Sigmoid colon (tissue), 7 donors: ENCODE measurements around the gene TTYH3. TPM values are rescaled to one million over a fixed set of nuclear protein-coding genes. Genes with fewer than 3 reads are reported as not detected.

ENCODE experiments used
- DNase-seq: peaks from one replicate; pipeline ENCODE4 v3.0.0-alpha.2; 2019
- H3K27ac ChIP-seq, 4 donors: fragments of 200-600 bp; sonication (generic); one replicate each; pipeline ENCODE4 v1.5.1; 2016 to 2019; ENCODE audit warnings: mild to moderate bottlenecking in 1 of 4
- H3K27me3 ChIP-seq, 3 donors: fragments of 200-600 bp; sonication (generic); one replicate each; pipeline ENCODE4 v1.5.1; 2019; ENCODE audit warnings: mild to moderate bottlenecking in 1 of 3
- H3K36me3 ChIP-seq, 4 donors: fragments of 200-600 bp; sonication (generic); one replicate each; pipeline ENCODE4 v1.5.1; 2016 to 2019
- H3K4me1 ChIP-seq, 4 donors: fragments of 200-600 bp; sonication (generic); one replicate each; pipeline ENCODE4 v1.5.1; 2017 to 2019
- H3K4me3 ChIP-seq, 4 donors: fragments of 200-600 bp; sonication (generic); one replicate each; pipeline ENCODE4 v1.5.1; 2017 to 2019; ENCODE audit warnings: mild to moderate bottlenecking in 2 of 4, moderate library complexity in 1 of 4
- H3K9me3 ChIP-seq, 4 donors: fragments of 200-600 bp in 3 of 4; sonication (generic) in 3 of 4; one replicate each; pipeline versions ENCODE4 v1.5.1 to v1.6.1; 2013 to 2019
- CTCF ChIP-seq, 4 experiments: fragments of 450-650 bp in 3 of 4; fragments of 200-600 bp in 1 of 4; IDR thresholded peaks; one replicate each; pipeline ENCODE4 v1.5.1; 2016 to 2019; ENCODE audit warnings: antibody characterized with exemption in 4 of 4, mild to moderate bottlenecking in 3 of 4, moderate library complexity in 2 of 4
- EP300 ChIP-seq, 4 donors: sonication (generic); formaldehyde crosslinking; IDR thresholded peaks; one replicate each; pipeline ENCODE4 v1.6.1; 2017; ENCODE audit warnings: antibody characterized with exemption in 4 of 4
- POLR2A ChIP-seq, 2 donors: fragments of 450-650 bp; IDR thresholded peaks; one replicate each; pipeline ENCODE4 v1.6.1; 2016; ENCODE audit warnings: antibody characterized with exemption in 2 of 2, mild to moderate bottlenecking in 2 of 2, moderate library complexity in 2 of 2
- POLR2AphosphoS5 ChIP-seq, 4 donors: sonication (generic); formaldehyde crosslinking; IDR thresholded peaks; one replicate each; pipeline ENCODE4 v1.6.1; 2017; ENCODE audit warnings: antibody characterized with exemption in 4 of 4
- WGBS, 2 donors: extraction: QIAGEN DNeasy Blood & Tissue Kit; methylation state at CpG; one replicate each; pipeline ENCODE4 v1.1.7; 2013; 5-methylcytosine and 5-hydroxymethylcytosine counted together
- intact Hi-C: fragments of 100-400 bp; cut with DNase I; formaldehyde crosslinking; loops from one replicate; pipeline ENCODE4 v1.15.1; 2023
- polyA plus RNA-seq, 3 donors: library from polyadenylated mRNA; stranded (reverse); fragments of 200-250 nt; gene quantifications; one replicate each; pipeline ENCODE4 v1.2.3, GENCODE V29; 2013
- total RNA-seq, 4 donors: library from RNA; depleted of rRNA; stranded (reverse); fragments of >200 nt; gene quantifications; one replicate each; pipeline ENCODE4 v1.1.0, GENCODE V29; 2016
- donor health status: healthy with polysubstance abuse.
- donor health status: Bipolar disorder and iron deficiency.
- donor health status: healthy.

TTYH3 gene
- total and polyA plus RNA-seq, 7 donors, result 5.4 to 41.7 (median 15.3) TPM

DNA sequence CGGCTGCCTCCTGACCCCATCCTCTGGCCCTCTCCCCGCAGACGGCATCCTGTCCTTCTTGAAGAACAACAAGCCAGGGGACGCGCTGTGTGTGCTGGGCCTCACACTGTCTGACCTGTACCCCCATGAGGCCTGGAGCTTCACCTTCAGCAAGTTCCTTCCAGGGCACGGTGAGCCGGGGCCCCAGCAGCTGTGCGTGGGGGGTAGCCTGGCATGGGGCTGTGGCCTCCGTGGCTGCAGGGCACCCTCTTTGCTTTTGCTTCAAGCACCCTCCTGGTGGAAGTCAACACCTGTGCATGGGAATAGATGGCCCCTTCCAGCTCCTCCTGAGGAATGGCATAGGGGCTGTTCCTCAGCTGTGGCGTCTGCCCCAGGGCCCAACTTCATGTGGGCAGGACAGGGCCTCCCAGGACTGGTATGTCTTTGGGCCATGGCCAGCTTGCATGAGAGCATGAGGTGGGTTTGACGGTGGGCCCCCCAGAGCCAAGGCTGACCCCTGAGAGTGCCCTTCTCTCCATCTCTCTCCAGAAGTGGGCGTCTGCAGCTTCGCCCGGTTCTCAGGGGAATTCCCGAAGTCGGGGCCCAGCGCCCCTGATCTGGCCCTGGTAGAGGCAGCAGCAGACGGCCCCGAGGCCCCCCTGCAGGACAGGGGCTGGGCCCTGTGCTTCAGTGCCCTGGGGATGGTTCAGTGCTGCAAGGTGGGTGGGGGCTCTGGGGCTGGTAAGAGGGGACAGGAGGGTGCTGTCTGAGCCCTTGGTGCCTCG, 76.9 kb downstream of the TTYH3 start:
- TF ChIP-seq POLR2AphosphoS5 (IDR thresholded peaks at IDR 0.05), result no peak
- TF ChIP-seq POLR2A (IDR thresholded peaks at IDR 0.05), result no peak
- TF ChIP-seq CTCF (IDR thresholded peaks at IDR 0.05), result no peak
- TF ChIP-seq EP300 (IDR thresholded peaks at IDR 0.05), result no peak
- peaks cover 0 to 14% (median 10%) of the 10 kb centered on the region in 4 donors for H3K4me1 ChIP-seq
- no peak for DNase-seq
- H3K27me3 ChIP-seq, result no peaks in the 10 kb centered on the region
- 86 to 87% methylated on average over 20 of the region's 20 CpGs for WGBS, 2 donors
- H3K4me3 ChIP-seq, result no peak overlapping the region
- intact Hi-C loops, result no loop called here
- H3K36me3 ChIP-seq, result no peaks in the 10 kb centered on the region
- H3K27ac ChIP-seq, result no peak overlapping the region
- H3K9me3 ChIP-seq, result no peaks in the 10 kb centered on the region

DNA sequence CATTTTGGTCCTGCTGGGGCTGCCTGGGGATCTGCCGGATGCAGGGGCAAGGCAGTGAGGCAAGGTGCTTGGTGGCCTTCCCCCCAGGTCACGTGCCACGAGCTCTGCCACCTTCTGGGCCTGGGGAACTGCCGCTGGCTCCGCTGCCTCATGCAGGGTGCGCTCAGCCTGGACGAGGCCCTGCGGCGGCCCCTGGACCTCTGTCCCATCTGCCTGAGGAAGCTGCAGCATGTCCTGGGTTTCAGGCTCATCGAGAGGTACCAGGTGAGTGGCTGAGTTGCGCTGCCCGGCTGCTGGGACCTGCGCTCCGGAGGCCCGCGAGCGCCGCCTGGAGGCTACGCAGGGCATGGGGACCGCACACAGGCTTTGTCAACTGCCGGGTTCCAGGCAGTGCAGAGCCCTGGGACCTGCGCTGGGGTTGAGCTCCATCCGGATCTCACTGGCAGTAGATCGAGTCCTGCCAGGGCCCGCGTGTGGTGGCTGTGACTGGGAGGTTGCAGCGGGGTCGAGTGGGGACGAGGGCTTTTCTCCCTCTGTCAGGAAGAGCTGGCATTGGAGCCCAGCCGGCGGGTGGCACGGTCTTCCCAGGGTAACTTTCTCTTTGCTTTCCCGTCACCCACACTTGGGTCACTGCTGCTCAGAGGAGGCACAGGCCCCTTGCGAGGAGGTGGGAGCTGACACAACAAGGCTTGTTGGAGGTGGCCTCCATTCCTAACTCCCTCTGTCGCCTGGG, 77.9 kb downstream of the TTYH3 start:
- TF ChIP-seq CTCF (IDR thresholded peaks at IDR 0.05) (peak; percentile 23 to 88 (median 74)), POLR2AphosphoS5 (IDR thresholded peaks at IDR 0.05) (no peak), POLR2A (IDR thresholded peaks at IDR 0.05) (no peak)
- DNase-seq, result no peak
- intact Hi-C loops, result no loop called here
- WGBS, 2 donors, result 19 to 33% methylated on average over 35 of the region's 35 CpGs
- Histone ChIP-seq H3K9me3 (no peaks in the 10 kb centered on the region), H3K4me1 (peaks cover 0 to 14% (median 10%) of the 10 kb centered on the region in 4 donors), H3K27me3 (no peaks in the 10 kb centered on the region), H3K36me3 (no peaks in the 10 kb centered on the region), H3K27ac (no peak overlapping the region), H3K4me3 (no peak overlapping the region)

DNA sequence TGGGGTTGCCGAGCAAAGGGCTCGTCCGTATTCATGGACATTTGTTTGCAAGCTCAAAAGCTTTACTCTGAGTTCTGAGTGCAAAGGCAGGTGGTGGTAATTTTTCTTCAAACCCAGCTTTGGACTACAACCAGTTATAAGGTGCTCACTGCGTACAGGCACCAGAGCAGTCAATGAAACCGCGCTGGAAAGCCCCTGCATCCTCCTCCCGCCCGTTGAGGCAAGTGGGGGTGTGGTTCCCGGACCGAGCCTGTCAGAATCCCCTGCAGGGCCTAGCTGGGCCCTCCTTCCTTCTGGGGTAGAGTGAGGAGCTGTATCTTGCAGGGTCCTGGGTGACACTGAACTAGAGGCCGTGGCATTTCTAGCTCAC, 78.5 kb downstream of the TTYH3 start:
- Histone ChIP-seq H3K4me1 (peaks cover 0 to 14% (median 10%) of the 10 kb centered on the region in 4 donors), H3K27me3 (no peaks in the 10 kb centered on the region), H3K36me3 (no peaks in the 10 kb centered on the region), H3K4me3 (no peak overlapping the region), H3K9me3 (no peaks in the 10 kb centered on the region), H3K27ac (no peak overlapping the region)
- WGBS, 2 donors, result 43 to 75% methylated on average over 11 of the region's 11 CpGs
- TF ChIP-seq EP300 (IDR thresholded peaks at IDR 0.05), result no peak
- no peak for TF ChIP-seq POLR2A (IDR thresholded peaks at IDR 0.05)
- no peak for TF ChIP-seq CTCF (IDR thresholded peaks at IDR 0.05)
- no peak for TF ChIP-seq POLR2AphosphoS5 (IDR thresholded peaks at IDR 0.05)
- DNase-seq, result no peak
- intact Hi-C loops, result no loop called here

DNA sequence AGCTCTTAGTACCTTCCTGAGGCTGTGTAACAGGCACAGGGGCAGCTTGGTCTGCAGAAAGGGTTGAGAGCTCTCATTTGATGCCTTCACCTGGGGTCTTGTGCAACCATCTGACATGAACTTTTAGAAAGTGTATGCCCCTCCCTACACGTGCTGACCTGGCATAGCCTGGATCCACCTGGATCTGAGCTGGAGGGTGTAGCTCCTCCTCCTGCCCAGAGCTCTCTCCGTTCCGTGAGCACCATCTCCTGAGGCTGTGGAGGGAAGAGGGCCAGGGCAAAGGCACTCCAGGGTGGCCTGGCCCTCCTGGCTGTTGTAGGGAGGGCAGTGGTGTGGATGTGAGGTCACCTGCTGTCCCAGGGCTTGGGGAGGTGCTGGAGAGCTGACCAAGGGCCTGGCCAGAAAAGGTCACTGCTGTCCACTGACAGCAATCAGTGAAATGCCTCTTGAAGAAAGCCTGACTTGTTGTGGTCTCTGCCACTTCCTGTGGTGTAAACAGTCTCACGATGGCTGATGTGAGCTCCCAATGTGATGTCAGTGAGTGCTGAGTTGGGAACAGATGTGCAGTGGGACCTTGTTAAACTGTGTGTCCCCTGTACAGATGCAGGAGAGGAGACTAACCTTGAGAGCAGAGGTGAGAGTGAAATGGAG, 79.2 kb downstream of the TTYH3 start:
- no peak for DNase-seq
- TF ChIP-seq POLR2AphosphoS5 (IDR thresholded peaks at IDR 0.05) (no peak), EP300 (IDR thresholded peaks at IDR 0.05) (no peak), POLR2A (IDR thresholded peaks at IDR 0.05) (no peak), CTCF (IDR thresholded peaks at IDR 0.05) (no peak)
- Histone ChIP-seq H3K4me3 (no peak overlapping the region), H3K27me3 (no peaks in the 10 kb centered on the region), H3K9me3 (no peaks in the 10 kb centered on the region), H3K36me3 (no peaks in the 10 kb centered on the region), H3K27ac (no peak overlapping the region), H3K4me1 (peaks cover 0 to 16% (median 14%) of the 10 kb centered on the region in 4 donors)
- 46 to 49% methylated on average over 4 of the region's 4 CpGs for WGBS, 2 donors
- intact Hi-C loops, result no loop called here
